H9 (cell line): ENCODE results near the gene PRUNE1. TPM values are rescaled to one million over a fixed set of nuclear protein-coding genes. Genes with fewer than 3 reads are reported as not detected.

Experiments used
- DNase-seq: peaks from one replicate; pipeline ENCODE4 v3.0.0-alpha.2; 2017
- H2AFZ ChIP-seq: one replicate; pipeline ENCODE4 v1.6.1; 2013; ENCODE audit warnings: mild to moderate bottlenecking, low read length, control low read depth, moderate library complexity
- H2AK5ac ChIP-seq: 2 replicates; pipeline ENCODE4 v1.6.1; 2013; ENCODE audit warnings: low read length, control low read depth, mixed read lengths; ENCODE audit not compliant: insufficient read length
- H2BK120ac ChIP-seq: one replicate; pipeline ENCODE4 v1.6.1; 2013; ENCODE audit warnings: low read depth, mild to moderate bottlenecking, low read length, control low read depth, inconsistent platforms; ENCODE audit not compliant: poor library complexity, severe bottlenecking
- H2BK12ac ChIP-seq: 2 replicates; pipeline ENCODE4 v1.6.1; 2013; ENCODE audit warnings: low read length, control low read depth, mixed read lengths, low read depth; ENCODE audit not compliant: insufficient read length
- H2BK15ac ChIP-seq: 2 replicates; pipeline ENCODE4 v1.6.1; 2013; ENCODE audit warnings: low read depth, low read length, control low read depth
- H2BK20ac ChIP-seq: one replicate; pipeline ENCODE4 v1.6.1; 2013; ENCODE audit warnings: low read depth, mild to moderate bottlenecking, low read length, control low read depth, inconsistent platforms; ENCODE audit not compliant: poor library complexity, severe bottlenecking
- H2BK5ac ChIP-seq: 2 replicates; pipeline ENCODE4 v1.6.1; 2013; ENCODE audit warnings: low read length, control low read depth, mixed read lengths; ENCODE audit not compliant: insufficient read length
- H3K14ac ChIP-seq: 2 replicates; pipeline ENCODE4 v1.6.1; 2013; ENCODE audit warnings: low read length, control low read depth; ENCODE audit not compliant: insufficient read depth
- H3K18ac ChIP-seq: 2 replicates; pipeline ENCODE4 v1.6.1; 2013; ENCODE audit warnings: low read depth, mild to moderate bottlenecking, mixed read lengths, low read length, control low read depth; ENCODE audit not compliant: insufficient read length
- H3K23ac ChIP-seq: 2 replicates; pipeline ENCODE4 v1.6.1; 2013; ENCODE audit warnings: low read length, control low read depth, mixed read lengths, low read depth; ENCODE audit not compliant: insufficient read length
- H3K23me2 ChIP-seq: 2 replicates; pipeline ENCODE4 v1.6.1; 2013; ENCODE audit warnings: low read depth, mild to moderate bottlenecking, mixed read lengths, low read length, control low read depth; ENCODE audit not compliant: insufficient read length, poor library complexity, severe bottlenecking
- H3K27ac ChIP-seq: 2 replicates; pipeline ENCODE4 v1.5.1; 2013; ENCODE audit warnings: low read length, control low read depth, mixed read lengths, low read depth; ENCODE audit not compliant: insufficient read length
- H3K27me3 ChIP-seq: 2 replicates; pipeline ENCODE4 v1.6.1; 2013; ENCODE audit warnings: low read length, control low read depth, inconsistent platforms; ENCODE audit not compliant: insufficient read depth
- H3K4ac ChIP-seq: 2 replicates; pipeline ENCODE4 v1.6.1; 2013; ENCODE audit warnings: low read depth, mild to moderate bottlenecking, control low read depth, inconsistent platforms, low read length, moderate library complexity
- H3K4me1 ChIP-seq: 2 replicates; pipeline ENCODE4 v1.6.1; 2013; ENCODE audit warnings: low read length, control low read depth, inconsistent platforms; ENCODE audit not compliant: insufficient read depth
- H3K4me2 ChIP-seq: 2 replicates; pipeline ENCODE4 v1.6.1; 2013; ENCODE audit warnings: low read length, control low read depth, mixed read lengths; ENCODE audit not compliant: insufficient read length, insufficient read depth
- H3K56ac ChIP-seq: 2 replicates; pipeline ENCODE4 v1.6.1; 2013; ENCODE audit warnings: low read depth, mild to moderate bottlenecking, mixed read lengths, low read length, control low read depth; ENCODE audit not compliant: insufficient read length
- H3K79me1 ChIP-seq: 2 replicates; pipeline ENCODE4 v1.6.1; 2013; ENCODE audit warnings: low read depth, mild to moderate bottlenecking, moderate library complexity, low read length, control low read depth, inconsistent platforms; ENCODE audit not compliant: insufficient read depth, poor library complexity, severe bottlenecking
- H3K79me2 ChIP-seq: 2 replicates; pipeline ENCODE4 v1.6.1; 2013; ENCODE audit warnings: low read length, control low read depth, inconsistent platforms; ENCODE audit not compliant: insufficient read depth
- H3K9ac ChIP-seq: 2 replicates; pipeline ENCODE4 v1.6.1; 2013; ENCODE audit warnings: low read length, control low read depth, mixed read lengths; ENCODE audit not compliant: insufficient read length; ENCODE audit errors: extremely low read depth
- H3K9me3 ChIP-seq: one replicate; pipeline ENCODE4 v1.6.1; 2013; ENCODE audit warnings: low read depth, low read length, inconsistent platforms; ENCODE audit not compliant: control insufficient read depth
- H3T11ph ChIP-seq: one replicate; pipeline ENCODE4 v1.6.1; 2013; ENCODE audit warnings: mild to moderate bottlenecking, low read length, control low read depth, inconsistent platforms
- H4K20me1 ChIP-seq: one replicate; pipeline ENCODE4 v1.6.1; 2013; ENCODE audit not compliant: control insufficient read depth, insufficient read length, insufficient read depth
- H4K5ac ChIP-seq: 2 replicates; pipeline ENCODE4 v1.6.1; 2013; ENCODE audit warnings: low read depth, mild to moderate bottlenecking, mixed read lengths, low read length, control low read depth; ENCODE audit not compliant: insufficient read length
- H4K8ac ChIP-seq: replicated peaks from 2 replicates; pipeline ENCODE4 v1.6.1; 2013; ENCODE audit warnings: low read length, control low read depth, mixed read lengths, low read depth; ENCODE audit not compliant: insufficient read length
- H4K91ac ChIP-seq: 2 replicates; pipeline ENCODE4 v1.6.1; 2013; ENCODE audit warnings: low read depth, mild to moderate bottlenecking, moderate library complexity, mixed read lengths, low read length, control low read depth; ENCODE audit not compliant: insufficient read length
- H3K27ac Mint-ChIP-seq, 3 experiments: 2 replicates in 2 of 3; 3 replicates in 1 of 3; pipeline ENCODE4 v1.8.0; 2020 to 2021; ENCODE audit warnings: mixed read lengths in 3 of 3, mild to moderate bottlenecking in 1 of 3, moderate library complexity in 1 of 3
- H3K27me3 Mint-ChIP-seq: 2 replicates; pipeline ENCODE4 v1.8.0; 2021; ENCODE audit warnings: low read depth, mild to moderate bottlenecking, moderate library complexity, mixed read lengths
- H3K36me3 Mint-ChIP-seq, 3 experiments: 2 replicates in 2 of 3; 3 replicates in 1 of 3; pipeline ENCODE4 v1.8.0; 2020 to 2021; ENCODE audit warnings: low read depth in 3 of 3, mixed read lengths in 3 of 3; ENCODE audit not compliant: insufficient read depth in 1 of 3
- H3K4me1 Mint-ChIP-seq, 2 experiments: 2 replicates each; pipeline ENCODE4 v1.8.0; 2020; ENCODE audit warnings: mixed read lengths in 2 of 2
- H3K4me3 Mint-ChIP-seq, 2 experiments: 2 replicates in 1 of 2; 3 replicates in 1 of 2; pipeline ENCODE4 v1.8.0; 2020 to 2021; ENCODE audit warnings: mild to moderate bottlenecking in 2 of 2, mixed read lengths in 2 of 2, moderate library complexity in 1 of 2
- H3K9me3 Mint-ChIP-seq, 2 experiments: 2 replicates in 1 of 2; 3 replicates in 1 of 2; pipeline ENCODE4 v1.8.0; 2020; ENCODE audit warnings: mild to moderate bottlenecking in 2 of 2, mixed read lengths in 2 of 2, moderate library complexity in 1 of 2
- WGBS: extraction: QIAGEN DNeasy Blood & Tissue Kit; methylation state at CpG from one replicate; pipeline ENCODE4 v1.1.7; 2013; ENCODE audit warnings: missing lambda C conversion rate, low lambda C conversion rate, mixed read lengths; ENCODE audit not compliant: insufficient read length; ENCODE audit errors: extremely low coverage; 5-methylcytosine and 5-hydroxymethylcytosine counted together
- total RNA-seq: library from RNA; stranded (reverse); gene quantifications from 2 replicates; pipeline ENCODE4 v1.2.1, GENCODE V29; 2021
- TF ChIP-seq, protein P1 (sequence below): fragments of 200-600 bp; sonication (generic); conservative IDR thresholded peaks from 3 replicates; pipeline ENCODE4 v1.8.0; 2021; ENCODE audit warnings: antibody characterized with exemption, mild to moderate bottlenecking

Gene PRUNE1
- total RNA-seq, 1 experiment from 2014 or later = 22.3 TPM

DNA sequence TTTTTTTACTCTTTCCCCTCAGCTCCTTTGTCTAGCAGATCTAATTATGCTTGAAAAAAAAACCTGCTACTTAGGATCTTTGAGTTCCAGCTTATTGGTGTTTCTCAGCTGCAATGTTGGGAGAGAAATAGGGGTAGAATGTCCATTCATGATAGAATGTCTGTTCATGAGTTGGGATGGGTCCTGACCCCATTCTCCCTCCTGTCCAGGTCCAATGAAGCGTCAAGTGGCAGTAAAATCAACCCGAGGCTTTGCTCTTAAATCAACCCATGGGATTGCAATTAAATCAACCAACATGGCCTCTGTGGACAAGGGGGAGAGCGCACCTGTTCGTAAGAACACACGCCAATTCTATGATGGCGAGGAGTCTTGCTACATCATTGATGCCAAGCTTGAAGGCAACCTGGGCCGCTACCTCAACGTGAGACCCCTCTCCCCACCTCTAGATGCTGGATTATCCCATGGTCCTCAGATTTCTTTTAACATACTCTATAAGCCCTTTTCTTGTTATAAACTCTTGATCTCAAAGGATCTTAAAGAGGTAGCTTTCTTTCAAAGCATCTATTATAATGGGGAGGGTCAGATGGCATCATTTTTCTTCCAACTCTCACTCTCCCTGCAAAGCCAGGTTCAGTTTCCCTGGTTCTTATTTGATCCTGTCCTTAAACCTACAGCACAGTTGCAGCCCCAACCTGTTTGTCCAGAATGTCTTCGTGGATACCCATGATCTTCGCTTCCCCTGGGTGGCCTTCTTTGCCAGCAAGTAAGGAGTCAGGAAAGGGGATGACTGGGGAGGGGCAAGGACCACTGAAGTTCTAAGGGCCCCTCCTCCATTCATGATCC, 44.7 kb upstream of the PRUNE1 start:
- H4K8ac ChIP-seq = no peak overlapping the region
- TF ChIP-seq, protein P1, sequence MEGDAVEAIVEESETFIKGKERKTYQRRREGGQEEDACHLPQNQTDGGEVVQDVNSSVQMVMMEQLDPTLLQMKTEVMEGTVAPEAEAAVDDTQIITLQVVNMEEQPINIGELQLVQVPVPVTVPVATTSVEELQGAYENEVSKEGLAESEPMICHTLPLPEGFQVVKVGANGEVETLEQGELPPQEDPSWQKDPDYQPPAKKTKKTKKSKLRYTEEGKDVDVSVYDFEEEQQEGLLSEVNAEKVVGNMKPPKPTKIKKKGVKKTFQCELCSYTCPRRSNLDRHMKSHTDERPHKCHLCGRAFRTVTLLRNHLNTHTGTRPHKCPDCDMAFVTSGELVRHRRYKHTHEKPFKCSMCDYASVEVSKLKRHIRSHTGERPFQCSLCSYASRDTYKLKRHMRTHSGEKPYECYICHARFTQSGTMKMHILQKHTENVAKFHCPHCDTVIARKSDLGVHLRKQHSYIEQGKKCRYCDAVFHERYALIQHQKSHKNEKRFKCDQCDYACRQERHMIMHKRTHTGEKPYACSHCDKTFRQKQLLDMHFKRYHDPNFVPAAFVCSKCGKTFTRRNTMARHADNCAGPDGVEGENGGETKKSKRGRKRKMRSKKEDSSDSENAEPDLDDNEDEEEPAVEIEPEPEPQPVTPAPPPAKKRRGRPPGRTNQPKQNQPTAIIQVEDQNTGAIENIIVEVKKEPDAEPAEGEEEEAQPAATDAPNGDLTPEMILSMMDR = no peak
- no peaks in the 10 kb centered on the region for H4K20me1 ChIP-seq
- H3K56ac ChIP-seq = no peak overlapping the region
- no peak overlapping the region for H3K14ac ChIP-seq
- H3K9me3 Mint-ChIP-seq = no peaks in the 10 kb centered on the region
- no peak overlapping the region for H4K5ac ChIP-seq
- H3K27me3 ChIP-seq = no peaks in the 10 kb centered on the region
- H2BK15ac ChIP-seq = no peak overlapping the region
- no CpG with 5 or more reads among the region's 10 CpGs for WGBS
- H3K4ac ChIP-seq = no peak overlapping the region
- H3T11ph ChIP-seq = no peak overlapping the region
- DNase-seq = no peak
- H3K18ac ChIP-seq = no peak overlapping the region
- no peak overlapping the region for H3K27ac ChIP-seq
- no peaks in the 10 kb centered on the region for H3K79me2 ChIP-seq
- no peaks in the 10 kb centered on the region; the same call in none of the 2 replicates for H3K27me3 Mint-ChIP-seq
- H2AK5ac ChIP-seq = no peak overlapping the region
- H3K23me2 ChIP-seq = no peaks in the 10 kb centered on the region
- no peak overlapping the region for H3K4me2 ChIP-seq
- no peak overlapping the region for H4K91ac ChIP-seq
- H3K9me3 ChIP-seq = no peaks in the 10 kb centered on the region
- H2BK120ac ChIP-seq = no peak overlapping the region
- H2AFZ ChIP-seq = no peak overlapping the region
- peaks cover 5 to 8% of the 10 kb centered on the region in 2 experiments for H3K4me1 Mint-ChIP-seq
- H3K36me3 Mint-ChIP-seq = peaks cover 66 to 98% (median 97%) of the 10 kb centered on the region in 3 experiments
- H2BK5ac ChIP-seq = no peak overlapping the region
- H3K23ac ChIP-seq = no peak overlapping the region
- H3K9ac ChIP-seq = no peak overlapping the region
- H2BK12ac ChIP-seq = no peak overlapping the region
- H2BK20ac ChIP-seq = no peak overlapping the region
- no peaks in the 10 kb centered on the region for H3K79me1 ChIP-seq
- H3K27ac Mint-ChIP-seq = peak overlapping the region in 1 of 3 experiments; percentile 73; a peak in 3 of 7 replicates
- no peak overlapping the region for H3K4me3 Mint-ChIP-seq
- H3K4me1 ChIP-seq = no peaks in the 10 kb centered on the region
